A549 (cell line): Measurements from ENCODE around the gene VPS13D. TPM values are rescaled to one million over a fixed set of nuclear protein-coding genes. Genes with fewer than 3 reads are reported as not detected.

ENCODE experiments used
- ATAC-seq, 2 experiments: fragments of 200-7000 bp in 1 of 2; fragments of >200 bp in 1 of 2; cut with Nextera tagmentation in 1 of 2; cut with Tn5 transposase in 1 of 2; 3 replicates each; pipeline versions ENCODE4 v1.8.0 to v1.9.1; 2018 to 2020; ENCODE audit warnings: mild to moderate bottlenecking in 1 of 2, moderate library complexity in 1 of 2
- CTCF ChIA-PET: fragments of 300-600 bp; sonication (Branson Sonifier 250); formaldehyde crosslinking; extraction: SDS; loops from one replicate; lab custom pipeline; 2021; ENCODE audit warnings: antibody characterized with exemption, inconsistent platforms; lab: Yijun Ruan, JAX
- POLR2A ChIA-PET: fragments of 350-600 bp; formaldehyde crosslinking; extraction: SDS; loops from one replicate; lab custom pipeline; 2021; ENCODE audit warnings: antibody characterized with exemption, inconsistent platforms; lab: Yijun Ruan, JAX
- DNase-seq, 2 experiments: peaks; one replicate each; pipeline versions ENCODE4 v3.0.0 to v3.0.0-alpha.2; 2011 to 2016; ENCODE audit warnings: low read depth in 1 of 2, low spot score in 1 of 2
- FAIRE-seq: peaks from 2 replicates; lab custom pipeline; 2011; peaks lifted over from hg19 to GRCh38; lab: Jason Lieb, UNC
- H3K27ac ChIP-seq, 2 experiments: fragments of >200 bp; sonication (Bioruptor Twin); formaldehyde crosslinking; 3 replicates each; pipeline ENCODE4 v1.5.1; 2016 to 2017
- H3K4me1 ChIP-seq: fragments of >200 bp; sonication (Bioruptor Twin); formaldehyde crosslinking; 3 replicates; pipeline ENCODE4 v1.6.1; 2016
- H3K4me2 ChIP-seq: fragments of >200 bp; sonication (Bioruptor Twin); formaldehyde crosslinking; 3 replicates; pipeline ENCODE4 v1.6.1; 2016
- H3K4me3 ChIP-seq: fragments of >200 bp; sonication (Bioruptor Twin); formaldehyde crosslinking; 3 replicates; pipeline ENCODE4 v1.5.1; 2016
- H3K9me3 ChIP-seq: fragments of >200 bp; sonication (Bioruptor Twin); formaldehyde crosslinking; 3 replicates; pipeline ENCODE4 v1.6.1; 2016
- CBX2 ChIP-seq: fragments of 200-600 bp; sonication (generic); IDR thresholded peaks from 2 replicates; pipeline ENCODE4 v1.6.1; 2016; ENCODE audit warnings: low read depth, mild to moderate bottlenecking, borderline replicate concordance
- CBX8 ChIP-seq: fragments of 200-600 bp; sonication (generic); IDR thresholded peaks from 2 replicates; pipeline ENCODE4 v1.6.1; 2016
- CEBPB ChIP-seq, 2 experiments: fragments of >200 bp in 1 of 2; sonication (Bioruptor Twin) in 1 of 2; formaldehyde crosslinking in 1 of 2; IDR thresholded peaks; 2 replicates each; pipeline ENCODE4 v1.6.1; 2012 to 2016
- EHMT2 ChIP-seq: fragments of 200-600 bp; sonication (generic); IDR thresholded peaks from 2 replicates; pipeline ENCODE4 v1.6.1; 2016; ENCODE audit warnings: antibody characterized with exemption, low read depth, mild to moderate bottlenecking, moderate library complexity
- EP300 ChIP-seq, 2 experiments: fragments of >200 bp; sonication (Bioruptor Twin); formaldehyde crosslinking; IDR thresholded peaks; 2 replicates in 1 of 2; 3 replicates in 1 of 2; pipeline ENCODE4 v1.6.1; 2016 to 2017
- FOXS1 ChIP-seq: fragments of 250-450 bp; sonication (Bioruptor Pico); IDR thresholded peaks from 2 replicates; pipeline ENCODE4 v1.5.0; 2020; ENCODE audit warnings: mild to moderate bottlenecking, moderate library complexity
- GATA3 ChIP-seq: IDR thresholded peaks from 2 replicates; pipeline ENCODE4 v1.6.1; 2012; ENCODE audit warnings: borderline replicate concordance
- HDAC2 ChIP-seq: fragments of 200-600 bp; sonication (generic); IDR thresholded peaks from 2 replicates; pipeline ENCODE4 v1.6.1; 2016
- JUN ChIP-seq, 2 experiments: fragments of >200 bp; sonication (Bioruptor Twin); formaldehyde crosslinking; IDR thresholded peaks; 2 replicates in 1 of 2; 3 replicates in 1 of 2; pipeline ENCODE4 v1.6.1; 2016 to 2017
- KDM1A ChIP-seq: fragments of 200-600 bp; sonication (generic); IDR thresholded peaks from 2 replicates; pipeline ENCODE4 v1.6.1; 2016; ENCODE audit warnings: low read depth, mild to moderate bottlenecking
- MAFK ChIP-seq: fragments of 450-650 bp; IDR thresholded peaks from 2 replicates; pipeline ENCODE4 v1.6.1; 2014; ENCODE audit not compliant: partially characterized antibody
- MAZ ChIP-seq: fragments of 150-350 bp; IDR thresholded peaks from 2 replicates; pipeline ENCODE4 v1.6.1; 2014; ENCODE audit warnings: antibody characterized with exemption, low read depth, low read length, borderline replicate concordance
- POLR2A ChIP-seq: IDR thresholded peaks from 2 replicates; pipeline ENCODE4 v1.6.1; 2012; ENCODE audit warnings: mild to moderate bottlenecking, low read length
- RCOR1 ChIP-seq: fragments of 150-350 bp; IDR thresholded peaks from 2 replicates; pipeline ENCODE4 v1.6.1; 2014; ENCODE audit warnings: antibody characterized with exemption, low read length, low read depth
- SMC3 ChIP-seq: fragments of >200 bp; sonication (Bioruptor Twin); formaldehyde crosslinking; IDR thresholded peaks from 3 replicates; pipeline ENCODE4 v1.6.1; 2018; ENCODE audit warnings: inconsistent platforms
- TP53 ChIP-seq: fragments of 250-450 bp; sonication (Bioruptor Pico); IDR thresholded peaks from 2 replicates; pipeline ENCODE4 v1.5.0; 2021; ENCODE audit warnings: mild to moderate bottlenecking, moderate library complexity
- ZNF302 ChIP-seq: fragments of 250-450 bp; sonication (Bioruptor Pico); IDR thresholded peaks from 2 replicates; pipeline ENCODE4 v1.9.0; 2021; ENCODE audit warnings: inconsistent platforms, mild to moderate bottlenecking, moderate library complexity
- WGBS: methylation state at CpG from one replicate; pipeline ENCODE4 v1.1.6; 2017; ENCODE audit errors: missing lambda C conversion rate; 5-methylcytosine and 5-hydroxymethylcytosine counted together
- polyA plus RNA-seq, 4 experiments: library from polyadenylated mRNA; depleted of rRNA in 3 of 4; stranded (reverse); fragments of >200 nt; fragmentation: RNase III in 1 of 4; extraction: RNeasy Plus Mini Kit Qiagen cat#74134 plus additional on column Dnase treatment in 1 of 4; gene quantifications; 2 replicates in 3 of 4; 3 replicates in 1 of 4; pipeline ENCODE4 v1.2.3, GENCODE V29; 2011 to 2017
- TF ChIP-seq, protein P1 (sequence below): IDR thresholded peaks from 2 replicates; pipeline ENCODE4 v1.6.1; 2012; ENCODE audit warnings: low read depth, borderline replicate concordance
- TF ChIP-seq, protein P2 (sequence below): fragments of 200-600 bp; sonication (generic); IDR thresholded peaks from 2 replicates; pipeline ENCODE4 v1.6.1; 2016; ENCODE audit warnings: antibody characterized with exemption, mild to moderate bottlenecking, moderate library complexity
- TF ChIP-seq, protein P3 (sequence below): fragments of 250-450 bp; sonication (Bioruptor Pico); IDR thresholded peaks from 2 replicates; pipeline ENCODE4 v1.5.0; 2020; ENCODE audit warnings: low read depth, mild to moderate bottlenecking, moderate library complexity
- TF ChIP-seq, protein P4 (sequence below): fragments of >200 bp; sonication (Bioruptor Twin); formaldehyde crosslinking; IDR thresholded peaks from 2 replicates; pipeline ENCODE4 v1.6.1; 2016
- TF ChIP-seq, protein P5 (sequence below): IDR thresholded peaks from 2 replicates; pipeline ENCODE4 v1.6.1; 2012
- TF ChIP-seq, protein P6 (sequence below): fragments of 450-650 bp; IDR thresholded peaks from 2 replicates; pipeline ENCODE4 v1.6.1; 2014; ENCODE audit warnings: antibody characterized with exemption

Gene VPS13D
- polyA plus RNA-seq, 2 of the 4 experiments (the other 2 are of a cell fraction) = 5.4 to 15.9 TPM

DNA sequence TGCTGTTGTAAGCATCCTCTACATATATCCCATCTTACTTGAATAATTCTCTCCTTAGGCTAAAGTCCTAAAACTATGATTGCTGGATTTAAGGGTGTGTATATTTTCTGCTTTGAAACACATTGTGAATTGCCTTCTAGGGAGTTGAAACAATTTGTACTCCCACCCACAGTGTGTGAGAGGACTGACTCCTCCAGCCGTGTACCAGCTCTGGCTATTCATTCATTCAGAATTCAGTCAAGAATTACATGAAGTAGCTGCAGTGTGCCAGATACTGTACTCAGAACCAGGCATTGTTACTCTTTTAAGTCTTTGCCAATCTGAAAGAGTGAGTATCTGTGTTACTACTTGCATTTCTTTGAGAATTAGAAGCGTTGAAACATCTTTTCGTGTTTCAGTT is 253.2 kb downstream of the VPS13D start:
- Histone ChIP-seq H3K4me2 (no peak overlapping the region), H3K27ac (peak overlapping the region; percentile 43 to 64; a peak in 4 of 6 replicates), H3K4me3 (no peak overlapping the region)
- FAIRE-seq = no peak
- POLR2A ChIA-PET = no interaction called here
- no peak for DNase-seq
- TF ChIP-seq RCOR1 (no peak), SMC3 (no peak)
- TF ChIP-seq, protein P1, sequence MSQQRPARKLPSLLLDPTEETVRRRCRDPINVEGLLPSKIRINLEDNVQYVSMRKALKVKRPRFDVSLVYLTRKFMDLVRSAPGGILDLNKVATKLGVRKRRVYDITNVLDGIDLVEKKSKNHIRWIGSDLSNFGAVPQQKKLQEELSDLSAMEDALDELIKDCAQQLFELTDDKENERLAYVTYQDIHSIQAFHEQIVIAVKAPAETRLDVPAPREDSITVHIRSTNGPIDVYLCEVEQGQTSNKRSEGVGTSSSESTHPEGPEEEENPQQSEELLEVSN = no peak
- TF ChIP-seq, all 56 proteins: peak for 0
- no peaks in the 10 kb centered on the region for H3K9me3 ChIP-seq
- CTCF ChIA-PET = no interaction called here
- 87% methylated on average over 3 of the region's 3 CpGs for WGBS
- no peak for ATAC-seq
- H3K4me1 ChIP-seq = peaks cover 67% of the 10 kb centered on the region

DNA sequence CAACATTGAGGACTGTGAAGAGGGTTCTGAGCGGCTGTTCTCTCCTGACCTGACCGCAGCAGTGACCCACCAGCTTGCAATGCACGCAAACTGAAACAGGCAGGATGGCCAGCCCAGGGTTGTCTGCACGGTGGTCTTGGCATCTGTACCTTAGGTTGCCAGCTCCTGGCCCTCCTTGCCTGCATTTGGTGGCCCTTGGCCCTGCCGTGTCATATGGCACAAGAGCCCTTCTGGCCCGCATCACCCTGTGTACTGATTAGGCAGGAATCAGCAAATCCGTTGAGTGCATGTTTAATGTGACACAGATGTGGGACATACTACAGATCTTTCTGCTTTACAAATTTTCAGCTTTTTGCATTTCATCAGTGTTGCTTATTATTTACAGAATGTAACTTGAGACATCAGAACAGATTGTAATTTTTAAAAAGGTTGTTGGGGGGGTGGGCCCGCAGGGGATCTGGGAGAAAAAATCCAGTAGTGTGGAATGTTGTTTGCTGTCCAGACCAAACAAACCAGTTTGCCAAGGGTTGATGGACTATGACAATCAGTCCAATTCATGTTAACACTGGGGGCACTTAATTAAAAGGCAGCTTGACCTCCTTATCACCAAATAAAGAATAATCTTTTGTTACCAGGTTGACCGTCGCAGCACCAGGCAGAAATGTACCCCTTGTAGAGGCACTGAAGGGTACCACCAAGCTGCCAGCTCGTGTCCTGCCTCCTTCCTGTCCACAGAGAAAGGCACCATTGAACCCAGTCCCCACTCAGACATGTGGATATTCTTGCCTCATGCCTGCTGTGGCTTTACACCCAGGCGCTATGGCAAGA is 255.6 kb downstream of the VPS13D start:
- no peaks in the 10 kb centered on the region; the same call in 1 of the 3 replicates for H3K9me3 ChIP-seq
- ChIA-PET CTCF (interaction anchor here (0.7 to 1.0 kb wide), 3 partner anchors 8 to 17 kb away, joined by 3 to 4 read pairs (median 4); no protein-coding TSS in a partner anchor), POLR2A (no interaction called here)
- 81% methylated on average over 12 of the region's 12 CpGs for WGBS
- DNase-seq = no peak
- H3K4me2 ChIP-seq = peak overlapping the region; percentile 39; the same call in 2 of the 3 replicates
- H3K27ac ChIP-seq = peak overlapping the region; percentile 68 to 78
- H3K4me1 ChIP-seq = peaks cover 56% of the 10 kb centered on the region
- TF ChIP-seq JUN (IDR thresholded peaks at IDR 0.05) = no peak
- TF ChIP-seq, protein P2, sequence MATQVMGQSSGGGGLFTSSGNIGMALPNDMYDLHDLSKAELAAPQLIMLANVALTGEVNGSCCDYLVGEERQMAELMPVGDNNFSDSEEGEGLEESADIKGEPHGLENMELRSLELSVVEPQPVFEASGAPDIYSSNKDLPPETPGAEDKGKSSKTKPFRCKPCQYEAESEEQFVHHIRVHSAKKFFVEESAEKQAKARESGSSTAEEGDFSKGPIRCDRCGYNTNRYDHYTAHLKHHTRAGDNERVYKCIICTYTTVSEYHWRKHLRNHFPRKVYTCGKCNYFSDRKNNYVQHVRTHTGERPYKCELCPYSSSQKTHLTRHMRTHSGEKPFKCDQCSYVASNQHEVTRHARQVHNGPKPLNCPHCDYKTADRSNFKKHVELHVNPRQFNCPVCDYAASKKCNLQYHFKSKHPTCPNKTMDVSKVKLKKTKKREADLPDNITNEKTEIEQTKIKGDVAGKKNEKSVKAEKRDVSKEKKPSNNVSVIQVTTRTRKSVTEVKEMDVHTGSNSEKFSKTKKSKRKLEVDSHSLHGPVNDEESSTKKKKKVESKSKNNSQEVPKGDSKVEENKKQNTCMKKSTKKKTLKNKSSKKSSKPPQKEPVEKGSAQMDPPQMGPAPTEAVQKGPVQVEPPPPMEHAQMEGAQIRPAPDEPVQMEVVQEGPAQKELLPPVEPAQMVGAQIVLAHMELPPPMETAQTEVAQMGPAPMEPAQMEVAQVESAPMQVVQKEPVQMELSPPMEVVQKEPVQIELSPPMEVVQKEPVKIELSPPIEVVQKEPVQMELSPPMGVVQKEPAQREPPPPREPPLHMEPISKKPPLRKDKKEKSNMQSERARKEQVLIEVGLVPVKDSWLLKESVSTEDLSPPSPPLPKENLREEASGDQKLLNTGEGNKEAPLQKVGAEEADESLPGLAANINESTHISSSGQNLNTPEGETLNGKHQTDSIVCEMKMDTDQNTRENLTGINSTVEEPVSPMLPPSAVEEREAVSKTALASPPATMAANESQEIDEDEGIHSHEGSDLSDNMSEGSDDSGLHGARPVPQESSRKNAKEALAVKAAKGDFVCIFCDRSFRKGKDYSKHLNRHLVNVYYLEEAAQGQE = peak; percentile 20; the same call in 1 of the 2 replicates
- FAIRE-seq = no peak
- no peak for ATAC-seq
- H3K4me3 ChIP-seq = no peak overlapping the region

DNA sequence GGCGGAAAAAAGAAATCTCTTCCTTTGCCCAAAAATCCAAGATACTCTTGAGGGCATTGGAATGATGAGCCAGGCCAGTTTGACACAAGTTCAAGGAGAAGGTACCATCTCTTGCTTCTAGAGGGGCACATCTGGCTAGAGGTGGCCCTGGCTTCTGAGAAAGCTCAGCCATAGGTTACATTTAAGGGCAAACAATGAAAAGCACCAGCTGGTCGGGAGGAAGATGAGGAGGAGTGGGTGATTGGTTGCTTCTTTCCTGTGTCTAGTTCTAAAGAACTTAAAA is 256.2 kb downstream of the VPS13D start:
- peaks cover 50% of the 10 kb centered on the region for H3K4me1 ChIP-seq

DNA sequence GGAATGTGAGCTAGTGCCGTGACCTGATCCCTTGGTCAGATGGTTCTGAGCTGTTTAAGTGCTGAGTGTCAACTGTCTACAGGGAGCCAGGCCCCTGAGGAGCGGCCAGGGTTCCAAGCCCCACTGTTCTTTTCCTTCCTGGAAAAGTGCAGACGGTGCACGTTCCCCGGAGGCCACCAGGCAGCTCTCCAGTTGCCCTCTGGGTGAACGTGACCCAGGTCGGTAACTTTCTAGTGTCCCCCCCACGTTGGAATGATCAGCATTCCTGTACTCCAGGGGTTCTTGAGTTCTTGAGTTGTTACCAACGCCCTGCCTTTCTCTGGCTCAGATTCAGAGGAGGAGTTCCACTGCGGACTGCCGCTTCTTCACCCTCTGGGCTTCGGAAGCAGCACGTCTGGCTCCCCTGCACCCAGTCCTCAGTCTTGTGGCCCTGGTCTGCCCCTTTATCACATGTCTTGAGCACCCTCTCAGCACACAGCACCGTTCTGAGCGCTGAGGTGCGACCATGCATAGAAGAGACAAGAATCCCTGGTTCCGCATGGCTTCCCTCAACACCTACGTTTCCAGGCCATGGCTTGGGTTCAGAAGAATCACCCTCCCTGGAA is 256.7 kb downstream of the VPS13D start:
- H3K9me3 ChIP-seq = peaks cover 3% of the 10 kb centered on the region; the same call in 2 of the 3 replicates
- DNase-seq = peak; percentile 9 to 58
- CTCF ChIA-PET = interaction anchor here (0.7 to 1.0 kb wide), 2 partner anchors 8 to 16 kb away, joined by 3 to 4 read pairs; no protein-coding TSS in a partner anchor
- peak overlapping the region; percentile 39; the same call in 2 of the 3 replicates for H3K4me2 ChIP-seq
- H3K4me1 ChIP-seq = peaks cover 45% of the 10 kb centered on the region
- POLR2A ChIA-PET = no interaction called here
- no peak for FAIRE-seq
- no peak overlapping the region for H3K4me3 ChIP-seq
- ATAC-seq = peak; percentile 19 to 79; a peak in 3 of 6 replicates
- H3K27ac ChIP-seq = peak overlapping the region; percentile 68 to 78
- WGBS = 54% methylated on average over 15 of the region's 18 CpGs
- TF ChIP-seq KDM1A (no peak), MAFK (peak; percentile 46), ZNF302 (CRISPR knock-in tag) (no peak), CEBPB (IDR thresholded peaks at IDR 0.05) (no peak), HDAC2 (no peak), SMC3 (no peak), FOXS1 (CRISPR knock-in tag) (no peak), CBX2 (no peak), EHMT2 (no peak), CBX8 (no peak), EP300 (IDR thresholded peaks at IDR 0.05) (0 out of 5 replicates have a peak, but pooled peaks of 1 of the 2 experiments have one; percentile 44), POLR2A (no peak), GATA3 (peak; percentile 54; the same call in 1 of the 2 replicates)
- TF ChIP-seq, protein P3, sequence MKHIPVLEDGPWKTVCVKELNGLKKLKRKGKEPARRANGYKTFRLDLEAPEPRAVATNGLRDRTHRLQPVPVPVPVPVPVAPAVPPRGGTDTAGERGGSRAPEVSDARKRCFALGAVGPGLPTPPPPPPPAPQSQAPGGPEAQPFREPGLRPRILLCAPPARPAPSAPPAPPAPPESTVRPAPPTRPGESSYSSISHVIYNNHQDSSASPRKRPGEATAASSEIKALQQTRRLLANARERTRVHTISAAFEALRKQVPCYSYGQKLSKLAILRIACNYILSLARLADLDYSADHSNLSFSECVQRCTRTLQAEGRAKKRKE (CRISPR knock-in tag) = no peak
- TF ChIP-seq, protein P4, sequence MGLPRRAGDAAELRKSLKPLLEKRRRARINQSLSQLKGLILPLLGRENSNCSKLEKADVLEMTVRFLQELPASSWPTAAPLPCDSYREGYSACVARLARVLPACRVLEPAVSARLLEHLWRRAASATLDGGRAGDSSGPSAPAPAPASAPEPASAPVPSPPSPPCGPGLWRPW = no peak

More for the DNA sequence above, 256.2 kb downstream of the VPS13D start:
- H3K9me3 ChIP-seq = peaks cover 3% of the 10 kb centered on the region; the same call in 2 of the 3 replicates
- TF ChIP-seq TP53 (CRISPR knock-in tag) (no peak), GATA3 (no peak), MAZ (no peak), HDAC2 (no peak)
- TF ChIP-seq, protein P5, sequence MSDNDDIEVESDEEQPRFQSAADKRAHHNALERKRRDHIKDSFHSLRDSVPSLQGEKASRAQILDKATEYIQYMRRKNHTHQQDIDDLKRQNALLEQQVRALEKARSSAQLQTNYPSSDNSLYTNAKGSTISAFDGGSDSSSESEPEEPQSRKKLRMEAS = no peak
- TF ChIP-seq, protein P6, sequence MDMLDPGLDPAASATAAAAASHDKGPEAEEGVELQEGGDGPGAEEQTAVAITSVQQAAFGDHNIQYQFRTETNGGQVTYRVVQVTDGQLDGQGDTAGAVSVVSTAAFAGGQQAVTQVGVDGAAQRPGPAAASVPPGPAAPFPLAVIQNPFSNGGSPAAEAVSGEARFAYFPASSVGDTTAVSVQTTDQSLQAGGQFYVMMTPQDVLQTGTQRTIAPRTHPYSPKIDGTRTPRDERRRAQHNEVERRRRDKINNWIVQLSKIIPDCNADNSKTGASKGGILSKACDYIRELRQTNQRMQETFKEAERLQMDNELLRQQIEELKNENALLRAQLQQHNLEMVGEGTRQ = no peak
- TF ChIP-seq, all 56 proteins: peak for 0
- Histone ChIP-seq H3K4me2 (peak overlapping the region; percentile 39; the same call in 2 of the 3 replicates), H3K4me3 (no peak overlapping the region), H3K27ac (peak overlapping the region; percentile 68 to 78)
- ChIA-PET POLR2A (no interaction called here), CTCF (interaction anchor here (0.7 to 1.0 kb wide), 2 partner anchors 9 to 16 kb away, joined by 3 to 4 read pairs; no protein-coding TSS in a partner anchor)
- ATAC-seq = no peak
- no peak for FAIRE-seq
- no peak for DNase-seq
- 88% methylated on average over 2 of the region's 2 CpGs for WGBS
